GM18873 (cell line): ENCODE measurements around the gene CREB3L1.

Experiments used
- ATAC-seq: cut with Tn5 transposase; IDR thresholded peaks from one replicate; pipeline ENCODE4 v1.9.1; 2021; ENCODE audit warnings: mild to moderate bottlenecking, moderate library complexity, moderate number of reproducible peaks; ENCODE audit not compliant: unreplicated experiment, low FRiP score

The CREB3L1 gene, protein sequence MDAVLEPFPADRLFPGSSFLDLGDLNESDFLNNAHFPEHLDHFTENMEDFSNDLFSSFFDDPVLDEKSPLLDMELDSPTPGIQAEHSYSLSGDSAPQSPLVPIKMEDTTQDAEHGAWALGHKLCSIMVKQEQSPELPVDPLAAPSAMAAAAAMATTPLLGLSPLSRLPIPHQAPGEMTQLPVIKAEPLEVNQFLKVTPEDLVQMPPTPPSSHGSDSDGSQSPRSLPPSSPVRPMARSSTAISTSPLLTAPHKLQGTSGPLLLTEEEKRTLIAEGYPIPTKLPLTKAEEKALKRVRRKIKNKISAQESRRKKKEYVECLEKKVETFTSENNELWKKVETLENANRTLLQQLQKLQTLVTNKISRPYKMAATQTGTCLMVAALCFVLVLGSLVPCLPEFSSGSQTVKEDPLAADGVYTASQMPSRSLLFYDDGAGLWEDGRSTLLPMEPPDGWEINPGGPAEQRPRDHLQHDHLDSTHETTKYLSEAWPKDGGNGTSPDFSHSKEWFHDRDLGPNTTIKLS

DNA sequence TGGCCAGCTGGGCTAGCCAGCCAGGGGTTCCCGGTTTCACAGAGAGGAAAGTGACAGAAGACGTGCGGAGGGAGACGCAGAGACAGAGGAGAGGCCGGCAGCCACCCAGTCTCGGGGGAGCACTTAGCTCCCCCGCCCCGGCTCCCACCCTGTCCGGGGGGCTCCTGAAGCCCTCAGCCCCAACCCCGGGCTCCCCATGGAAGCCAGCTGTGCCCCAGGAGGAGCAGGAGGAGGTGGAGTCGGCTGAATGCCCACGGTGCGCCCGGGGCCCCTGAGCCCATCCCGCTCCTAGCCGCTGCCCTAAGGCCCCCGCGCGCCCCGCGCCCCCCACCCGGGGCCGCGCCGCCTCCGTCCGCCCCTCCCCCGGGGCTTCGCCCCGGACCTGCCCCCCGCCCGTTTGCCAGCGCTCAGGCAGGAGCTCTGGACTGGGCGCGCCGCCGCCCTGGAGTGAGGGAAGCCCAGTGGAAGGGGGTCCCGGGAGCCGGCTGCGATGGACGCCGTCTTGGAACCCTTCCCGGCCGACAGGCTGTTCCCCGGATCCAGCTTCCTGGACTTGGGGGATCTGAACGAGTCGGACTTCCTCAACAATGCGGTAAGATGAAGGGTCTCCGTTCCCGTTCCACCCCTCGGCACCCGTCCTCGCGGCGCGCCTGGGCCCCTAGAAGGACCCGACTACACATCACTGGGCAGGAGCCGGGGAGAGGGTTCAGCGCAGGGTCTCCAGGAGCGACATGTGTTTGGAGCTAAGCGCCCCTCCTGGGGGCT lies at the start of gene CREB3L1:
Gene CREB3L1, plus strand, starts transcription at position 41 of the 765 bp plus-strand sequence. Its CDS starts 450 bp downstream, at position 491.
- ATAC-seq = no peak

DNA sequence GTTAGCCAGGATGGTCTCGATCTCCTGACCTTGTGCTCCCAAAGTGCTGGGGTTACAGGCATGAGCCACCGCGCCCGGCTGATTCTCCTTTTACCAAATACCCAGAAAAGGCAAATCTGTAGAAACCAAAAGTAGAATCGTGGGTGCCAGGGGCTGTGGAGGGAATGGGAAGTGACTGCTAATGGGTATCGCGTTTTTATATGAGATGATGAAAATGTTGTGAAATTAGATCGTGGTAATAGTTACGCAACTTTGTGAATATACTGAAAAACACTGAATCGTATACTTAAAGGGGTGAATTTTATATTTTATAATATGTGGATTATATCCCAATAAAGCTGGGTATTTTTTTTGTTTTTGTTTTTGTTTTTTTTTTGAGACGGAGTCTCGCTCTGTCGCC lies 48.2 kb upstream of the CREB3L1 start:
- ATAC-seq = no peak

DNA sequence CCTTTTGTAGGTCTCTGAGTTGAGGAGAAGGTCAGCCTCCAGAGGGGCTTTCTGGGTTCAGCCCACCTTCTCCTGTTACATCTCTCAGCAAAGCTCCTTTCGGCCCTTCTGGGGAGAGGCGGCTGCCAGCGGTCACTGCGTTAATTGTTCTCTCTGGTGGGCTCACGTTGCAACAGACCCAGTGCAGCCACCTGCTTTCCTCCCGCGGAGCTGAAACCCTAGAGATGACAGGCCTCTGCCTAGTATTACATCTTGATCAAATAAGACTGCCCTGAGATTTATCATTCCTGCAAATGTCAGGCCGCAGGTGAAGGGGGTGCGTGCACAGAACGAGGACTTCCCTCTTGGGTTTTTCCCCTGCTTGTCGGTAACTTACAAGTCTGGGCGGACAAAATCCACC lies 43.2 kb upstream of the CREB3L1 start:
- no peak for ATAC-seq

DNA sequence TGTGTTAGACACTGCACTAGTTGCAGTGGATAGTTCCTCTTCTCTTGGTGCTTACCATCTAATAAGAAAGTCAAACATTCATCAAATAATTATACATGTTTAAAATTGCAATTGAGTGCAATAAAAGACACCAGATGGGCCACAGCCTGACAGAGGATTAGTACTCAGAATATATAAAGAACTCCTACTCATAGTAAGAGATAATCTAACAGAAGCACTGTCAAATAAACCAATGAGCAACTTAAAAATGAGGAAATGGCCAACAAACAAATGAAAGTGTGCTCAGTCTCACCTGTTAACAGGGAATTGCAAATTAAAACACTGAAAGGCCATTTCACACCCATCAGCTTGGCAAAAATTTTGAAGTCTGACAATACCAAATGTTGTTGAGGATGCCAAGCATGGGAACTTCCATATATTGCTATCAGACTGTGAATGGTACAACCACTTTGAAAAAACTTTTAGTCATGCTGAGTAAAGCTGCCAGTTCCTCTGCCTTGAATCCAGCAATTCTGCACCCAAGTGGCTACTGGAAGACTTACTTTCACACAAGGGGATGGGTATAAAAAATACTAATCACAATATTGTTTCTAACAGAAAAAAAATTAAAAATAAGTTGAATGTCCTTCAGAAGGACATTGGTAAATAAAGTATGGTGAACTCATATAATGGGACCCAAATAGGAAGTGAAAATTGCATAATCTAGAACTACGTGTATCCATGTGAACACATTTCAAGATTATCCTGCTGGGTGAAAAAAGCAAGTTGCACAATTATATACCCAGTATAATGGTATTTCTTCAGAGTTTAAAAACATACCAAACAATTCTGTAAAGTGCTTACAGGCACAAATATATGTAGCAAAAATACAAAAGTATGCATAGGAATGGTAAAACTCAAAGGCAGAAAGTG lies 41.4 kb upstream of the CREB3L1 start:
- ATAC-seq = no peak

DNA sequence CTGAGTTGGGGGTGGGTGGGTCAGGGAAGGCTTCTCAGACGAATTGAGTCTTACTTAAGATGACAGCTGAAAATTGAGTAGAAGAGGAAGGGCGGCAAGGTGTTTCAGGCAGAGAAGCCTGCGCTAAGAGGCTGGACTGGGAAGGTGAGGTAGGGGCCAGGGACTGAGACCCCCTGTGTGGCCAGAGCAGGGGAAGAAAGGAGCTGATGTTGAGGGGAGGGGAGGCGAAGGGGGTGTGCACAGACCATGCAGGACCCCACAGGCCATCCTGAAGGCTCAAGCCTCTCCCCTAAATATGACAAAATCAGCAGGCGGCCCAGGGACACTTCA lies 40.6 kb upstream of the CREB3L1 start:
- no peak for ATAC-seq

DNA sequence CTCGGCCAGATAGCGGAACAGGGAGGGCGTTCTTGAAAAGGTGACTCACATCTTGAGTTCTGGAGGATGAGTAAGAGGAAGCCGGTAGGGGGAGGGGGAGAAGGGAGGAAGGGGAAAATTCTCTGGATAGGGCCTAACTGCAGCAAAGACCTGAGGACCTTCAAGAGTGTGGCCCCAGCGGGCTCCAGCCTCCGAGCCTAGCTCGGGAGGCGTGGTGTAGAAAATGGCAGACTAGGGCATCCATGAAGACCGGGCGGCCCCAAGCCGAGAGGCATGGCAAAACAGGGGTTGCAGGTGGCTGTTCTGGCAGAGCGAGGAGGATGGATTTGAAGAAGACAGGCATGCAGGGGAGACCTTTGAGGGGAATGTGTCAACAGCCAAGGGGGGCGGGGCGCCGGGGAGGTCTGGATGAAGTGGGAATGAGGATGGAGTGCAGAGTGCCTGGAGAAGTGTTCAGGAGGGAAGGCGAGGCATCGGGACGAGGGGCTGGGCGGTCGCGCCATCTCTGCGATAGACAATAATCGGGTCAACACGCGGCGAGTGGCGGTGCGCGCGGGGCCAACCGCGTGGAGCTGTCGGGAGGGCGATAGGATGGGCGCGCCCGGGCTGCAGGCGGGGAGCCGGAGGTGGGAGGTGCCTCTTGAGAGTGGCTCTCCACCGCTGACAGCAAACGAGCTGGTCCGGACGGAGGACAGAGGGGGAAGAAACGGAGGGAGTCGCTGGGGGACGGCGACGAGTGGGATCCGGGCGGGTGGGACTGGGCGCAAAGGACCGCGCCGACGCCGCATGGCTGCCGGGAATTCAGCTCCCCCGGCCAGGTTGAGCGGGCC lies 40.0 kb upstream of the CREB3L1 start:
- ATAC-seq = no peak

DNA sequence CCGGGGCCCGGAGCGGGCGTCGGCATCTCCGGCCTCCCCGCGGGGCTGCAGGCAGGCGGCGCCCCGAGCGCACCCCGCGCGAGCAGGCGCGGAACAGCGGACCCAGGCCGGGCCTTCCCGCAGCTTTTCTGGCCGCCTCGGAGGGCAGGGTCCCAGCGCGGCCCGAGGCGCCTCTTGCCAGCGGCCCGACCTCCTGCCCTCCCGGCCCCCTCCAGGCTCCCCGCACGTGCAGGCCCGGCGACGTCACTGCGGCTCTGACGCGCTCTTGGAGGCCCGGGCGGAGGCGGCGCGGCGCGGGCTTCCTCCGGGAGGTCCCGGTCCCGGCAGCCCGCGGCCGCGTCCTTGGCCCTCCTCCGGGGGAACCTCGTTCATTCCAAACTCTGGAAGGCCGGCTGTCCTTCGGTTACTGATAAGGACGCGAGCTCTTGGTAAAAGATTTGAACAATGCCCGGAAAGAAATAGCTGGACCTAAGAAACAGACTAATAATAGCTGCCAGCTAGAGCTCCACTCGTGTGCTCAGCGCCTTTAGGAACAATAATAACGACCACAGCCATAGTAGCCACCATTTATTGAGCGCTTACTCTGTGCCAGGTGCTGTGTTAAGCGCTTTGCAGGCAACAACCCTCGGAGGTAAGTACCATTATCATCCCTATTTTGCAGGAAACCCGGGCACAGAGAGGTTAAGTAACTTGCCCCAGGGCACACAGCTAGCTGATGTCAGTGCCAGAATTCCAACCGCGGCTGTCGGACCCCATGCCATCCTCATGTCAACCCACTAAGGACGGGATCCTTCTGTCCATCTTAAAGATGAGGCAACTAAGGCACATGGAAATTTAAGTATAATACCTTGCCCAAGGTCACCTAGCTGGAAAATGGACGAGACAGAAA lies 39.1 kb upstream of the CREB3L1 start:
- ATAC-seq = no peak

DNA sequence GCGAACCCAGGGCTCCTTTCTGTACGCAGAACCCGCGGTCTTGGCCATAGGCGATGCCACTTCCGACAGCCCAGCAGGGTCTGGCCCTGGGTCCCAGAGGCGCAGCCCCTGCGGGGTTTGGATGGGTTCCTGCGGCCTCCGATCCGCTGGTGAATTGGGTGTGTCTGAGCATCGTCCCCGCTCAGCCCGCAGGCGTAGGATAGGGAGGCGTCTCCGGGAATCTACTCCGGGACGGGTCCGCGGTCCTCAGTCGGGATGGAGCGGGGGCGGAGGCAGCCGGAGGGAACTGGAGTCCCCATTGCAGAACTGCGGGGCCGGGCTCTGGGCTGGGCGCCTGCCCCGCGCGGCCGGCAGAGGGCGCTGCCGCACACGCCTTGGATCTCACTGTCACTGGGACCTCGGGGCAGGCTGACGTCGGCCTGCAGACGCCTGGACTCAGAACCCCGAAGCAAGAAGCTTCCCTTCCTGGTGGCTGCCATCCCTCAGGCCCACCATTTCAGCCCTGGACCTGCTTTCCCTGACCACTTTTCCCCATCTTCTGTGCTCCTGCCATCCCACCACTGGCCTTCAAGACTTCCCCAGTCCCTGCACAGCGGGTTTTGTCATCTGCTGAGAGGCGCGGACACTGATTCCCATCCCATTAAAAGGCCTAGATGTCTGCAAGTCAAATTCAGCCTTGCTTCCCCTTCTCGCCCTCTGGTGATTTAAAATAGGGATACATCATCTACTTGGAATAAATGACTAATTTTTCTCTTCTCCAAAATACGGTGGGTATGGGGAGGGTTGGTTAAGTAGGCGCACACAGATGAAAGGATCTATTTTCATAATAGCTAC lies 38.3 kb upstream of the CREB3L1 start:
- peak; percentile 61 for ATAC-seq

DNA sequence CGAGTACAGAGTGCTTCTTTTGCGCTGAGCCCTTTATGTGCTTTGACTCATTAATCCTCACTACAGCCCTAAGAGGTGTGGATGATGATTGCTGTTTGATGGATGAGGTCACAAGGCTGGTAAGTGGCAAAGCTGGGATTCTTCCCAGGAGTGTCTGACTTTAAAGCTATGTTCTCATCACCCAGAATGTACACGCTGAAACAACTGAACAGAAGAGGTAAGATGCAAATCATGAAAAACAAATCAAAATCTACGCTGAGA lies 37.7 kb upstream of the CREB3L1 start:
- no peak for ATAC-seq

DNA sequence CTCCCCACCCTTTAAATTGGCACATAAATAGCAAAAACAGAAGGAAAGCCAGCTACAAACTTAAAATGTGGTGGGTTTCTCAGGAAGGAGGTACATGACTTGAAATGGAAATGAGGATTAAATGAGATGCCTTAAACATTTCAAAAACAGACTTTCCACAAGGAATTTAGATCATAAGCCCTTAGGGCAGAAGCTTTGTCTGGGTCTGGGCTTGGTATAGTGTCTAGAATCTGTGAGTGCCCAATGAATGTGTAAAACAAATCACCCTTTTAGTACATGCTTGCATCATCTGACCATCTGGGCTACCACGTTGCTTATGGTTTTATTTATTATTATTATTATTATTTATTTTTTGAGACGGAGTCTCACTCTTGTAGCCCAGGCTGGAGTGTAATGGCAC lies 37.1 kb upstream of the CREB3L1 start:
- ATAC-seq = no peak

DNA sequence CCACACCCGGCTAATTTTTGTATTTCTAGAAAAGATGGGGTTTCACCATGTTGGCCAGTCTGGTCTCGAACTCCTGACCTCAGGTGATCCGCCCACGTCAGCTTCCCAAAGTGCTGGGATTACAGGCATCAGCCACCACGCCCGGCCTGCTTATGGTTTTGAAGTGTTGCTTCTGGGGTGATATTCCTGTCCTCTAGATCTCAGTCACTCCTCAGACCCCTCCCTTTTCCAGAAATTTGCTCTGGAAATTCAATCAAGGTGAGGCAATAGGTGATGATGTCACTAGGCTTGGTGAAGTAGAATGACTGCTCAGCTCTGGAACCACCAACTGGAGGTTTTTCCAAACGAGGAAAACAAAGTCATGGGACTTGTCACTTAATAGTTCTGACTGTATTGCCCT lies 36.6 kb upstream of the CREB3L1 start:
- no peak for ATAC-seq

DNA sequence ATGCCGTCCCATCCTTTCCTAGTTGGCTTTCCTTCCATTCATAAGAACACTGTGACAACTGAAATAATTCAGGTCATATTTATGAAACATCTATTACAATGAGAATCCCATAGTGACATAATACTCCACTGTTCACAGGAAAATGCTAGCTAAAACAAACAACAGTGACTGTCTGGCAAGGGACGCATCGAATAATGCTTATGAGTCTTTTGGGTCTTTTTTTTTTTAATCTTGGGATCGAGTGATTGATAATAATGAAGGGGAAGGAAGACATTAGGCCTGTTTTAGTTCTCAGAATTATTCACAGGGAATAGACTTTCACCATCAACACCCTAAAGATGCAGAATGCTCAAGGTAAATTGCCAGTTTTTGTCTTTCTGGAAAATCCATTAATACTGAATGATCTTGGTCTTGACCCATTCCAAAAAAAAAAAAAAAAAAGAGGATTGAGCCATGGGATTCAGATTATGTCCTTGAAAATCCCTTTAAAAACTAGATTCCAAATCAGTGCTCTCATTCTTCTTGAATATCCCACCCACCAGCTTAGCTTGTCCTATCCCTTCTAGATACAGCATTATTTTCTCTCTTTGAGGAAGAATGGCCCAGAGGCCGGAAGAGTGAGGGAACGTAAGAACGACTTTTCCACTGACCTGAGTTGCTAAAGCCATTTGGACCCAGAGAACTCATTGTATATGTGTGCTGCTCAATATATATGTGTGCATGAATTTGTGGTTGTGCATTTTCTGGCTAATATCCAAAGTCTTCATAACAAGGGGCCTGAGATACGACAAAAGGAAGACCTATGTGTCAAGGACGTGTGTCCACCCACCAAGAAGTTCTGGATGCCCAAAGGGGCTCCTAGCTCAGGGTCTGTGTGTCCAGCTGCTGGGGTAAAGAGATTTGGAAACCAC lies 35.2 kb upstream of the CREB3L1 start:
- no peak for ATAC-seq

DNA sequence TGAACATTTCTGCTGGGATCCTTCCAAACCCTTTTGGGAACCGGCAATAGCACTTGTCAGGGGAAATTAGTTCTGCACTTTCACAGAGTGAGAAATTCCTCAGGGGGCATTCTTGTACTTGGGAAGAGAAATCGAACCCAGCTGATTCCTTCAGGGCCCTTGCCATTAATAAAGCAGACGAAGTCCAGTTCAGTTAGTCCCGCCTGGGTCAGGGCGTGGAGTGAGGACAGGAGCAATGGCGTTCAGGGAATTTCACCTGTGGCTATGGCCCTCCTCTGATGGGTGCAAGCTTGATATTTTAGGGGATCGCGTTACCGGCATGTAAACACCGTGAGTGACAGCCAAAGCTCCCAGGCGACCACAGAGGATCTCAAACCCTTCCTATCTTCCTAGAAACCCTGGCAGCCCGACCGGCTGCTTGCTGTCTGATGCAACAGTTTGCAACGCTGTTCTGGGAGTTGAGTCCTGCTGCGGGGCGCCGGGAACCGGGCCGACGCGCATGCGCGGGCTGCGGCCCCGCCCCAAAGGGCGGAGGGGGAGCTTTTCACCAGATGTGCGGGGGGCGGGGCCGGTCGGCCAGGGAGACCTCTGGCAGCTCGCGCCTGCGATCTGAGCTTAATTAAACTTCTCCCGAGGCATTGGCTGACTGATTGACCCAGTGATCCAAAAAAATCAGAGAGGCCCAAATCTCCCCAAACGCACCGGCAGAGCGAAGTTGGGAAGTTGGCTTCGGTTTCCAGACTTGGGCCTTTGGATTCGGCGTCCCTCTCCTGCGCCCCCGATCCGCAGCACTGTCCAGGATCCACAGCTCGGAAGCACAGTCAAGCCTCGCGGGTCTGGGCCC lies 34.3 kb upstream of the CREB3L1 start:
- ATAC-seq = no peak

DNA sequence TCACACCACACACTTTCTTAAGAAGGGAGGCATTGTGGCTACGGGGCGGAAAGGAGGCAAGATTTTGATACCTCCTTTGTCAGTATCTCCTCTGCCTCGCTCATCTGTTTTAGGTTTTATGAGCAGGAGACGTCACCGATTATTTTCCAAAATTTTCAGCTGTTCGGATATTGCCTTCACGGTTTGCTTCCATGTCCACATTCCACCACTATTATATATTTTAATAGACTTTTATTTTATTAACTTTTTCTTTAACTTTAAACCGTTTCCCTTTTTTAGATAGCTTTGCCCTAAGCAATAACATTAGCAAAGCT lies 33.7 kb upstream of the CREB3L1 start:
- no peak for ATAC-seq

DNA sequence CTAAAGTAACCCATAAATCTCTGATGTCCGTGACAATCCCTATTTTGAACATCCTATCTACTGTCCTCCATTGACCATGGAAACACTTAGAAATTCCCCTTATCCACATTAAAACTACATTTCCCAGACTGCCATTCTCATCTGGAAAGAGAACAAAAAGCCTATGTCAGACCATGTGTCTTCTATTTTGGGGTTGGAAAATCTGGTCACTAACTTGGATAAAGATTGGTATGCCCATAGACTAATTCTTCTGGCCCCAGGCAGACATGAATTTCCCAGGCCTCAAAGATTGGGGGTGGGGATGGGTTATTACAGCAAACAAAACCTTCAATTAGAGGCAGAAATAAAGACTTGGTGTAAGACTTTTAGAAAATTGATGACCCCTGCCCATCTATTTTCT lies 30.9 kb upstream of the CREB3L1 start:
- ATAC-seq = no peak

DNA sequence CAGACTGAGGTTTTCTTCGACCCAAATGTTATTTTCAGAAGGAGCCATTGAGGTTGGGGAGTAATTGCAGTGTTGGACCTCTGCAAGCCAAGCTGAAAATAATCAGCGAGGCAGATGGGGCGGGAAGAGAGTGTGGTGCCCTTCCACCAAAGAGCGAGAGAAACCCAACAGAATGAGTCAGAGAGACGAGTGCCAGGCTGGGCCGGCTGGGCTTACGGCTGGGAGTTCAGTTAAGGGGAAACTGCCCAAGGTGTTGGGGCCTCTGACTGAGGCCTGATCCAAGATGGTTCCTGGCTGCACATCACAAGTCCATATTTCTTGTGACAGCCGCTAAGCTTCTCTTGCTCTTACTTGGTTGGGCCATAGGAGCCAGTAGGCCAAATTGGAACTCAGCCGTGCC lies 30.4 kb upstream of the CREB3L1 start:
- no peak for ATAC-seq

DNA sequence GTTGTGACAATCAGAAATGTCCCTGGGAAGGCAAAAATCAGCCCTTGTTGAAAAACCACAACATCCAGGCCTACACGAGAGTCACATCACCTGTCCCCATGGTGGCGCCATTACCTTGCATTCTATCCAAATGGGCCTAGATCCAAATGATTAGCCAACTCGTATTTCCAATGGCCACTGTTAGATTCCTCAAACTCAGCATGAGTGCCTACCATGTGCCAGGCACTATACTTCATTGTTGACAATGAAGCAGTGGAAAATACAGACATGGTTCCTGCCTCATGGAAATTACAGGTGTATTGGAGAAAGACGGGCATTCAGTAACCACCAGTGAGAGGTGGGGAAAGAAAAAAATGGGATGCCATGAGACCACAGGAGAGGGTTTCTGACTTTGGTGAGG lies 29.8 kb upstream of the CREB3L1 start:
- no peak for ATAC-seq
